Measurements from ENCODE around the gene CEP19.

- TF ChIP-seq GATA3 (IDR thresholded peaks at IDR 0.05; ENCODE audit: low read depth, low read length) (no peak), GATA2 (IDR thresholded peaks at IDR 0.05; ENCODE audit: low read depth, low read length) (no peak)
Observed at GRCh38 chr3:196735751-196736150, 23.7 kb upstream of the CEP19 start.
